Iris pigment epithelial cell (primary cell): ENCODE data around the gene SERPINE2.

Experiments
- DNase-seq: peaks from one replicate; pipeline ENCODE4 v3.0.0-alpha.2; 2011; ENCODE audit warnings: low read depth

SERPINE2 gene, protein sequence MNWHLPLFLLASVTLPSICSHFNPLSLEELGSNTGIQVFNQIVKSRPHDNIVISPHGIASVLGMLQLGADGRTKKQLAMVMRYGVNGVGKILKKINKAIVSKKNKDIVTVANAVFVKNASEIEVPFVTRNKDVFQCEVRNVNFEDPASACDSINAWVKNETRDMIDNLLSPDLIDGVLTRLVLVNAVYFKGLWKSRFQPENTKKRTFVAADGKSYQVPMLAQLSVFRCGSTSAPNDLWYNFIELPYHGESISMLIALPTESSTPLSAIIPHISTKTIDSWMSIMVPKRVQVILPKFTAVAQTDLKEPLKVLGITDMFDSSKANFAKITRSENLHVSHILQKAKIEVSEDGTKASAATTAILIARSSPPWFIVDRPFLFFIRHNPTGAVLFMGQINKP

DNA sequence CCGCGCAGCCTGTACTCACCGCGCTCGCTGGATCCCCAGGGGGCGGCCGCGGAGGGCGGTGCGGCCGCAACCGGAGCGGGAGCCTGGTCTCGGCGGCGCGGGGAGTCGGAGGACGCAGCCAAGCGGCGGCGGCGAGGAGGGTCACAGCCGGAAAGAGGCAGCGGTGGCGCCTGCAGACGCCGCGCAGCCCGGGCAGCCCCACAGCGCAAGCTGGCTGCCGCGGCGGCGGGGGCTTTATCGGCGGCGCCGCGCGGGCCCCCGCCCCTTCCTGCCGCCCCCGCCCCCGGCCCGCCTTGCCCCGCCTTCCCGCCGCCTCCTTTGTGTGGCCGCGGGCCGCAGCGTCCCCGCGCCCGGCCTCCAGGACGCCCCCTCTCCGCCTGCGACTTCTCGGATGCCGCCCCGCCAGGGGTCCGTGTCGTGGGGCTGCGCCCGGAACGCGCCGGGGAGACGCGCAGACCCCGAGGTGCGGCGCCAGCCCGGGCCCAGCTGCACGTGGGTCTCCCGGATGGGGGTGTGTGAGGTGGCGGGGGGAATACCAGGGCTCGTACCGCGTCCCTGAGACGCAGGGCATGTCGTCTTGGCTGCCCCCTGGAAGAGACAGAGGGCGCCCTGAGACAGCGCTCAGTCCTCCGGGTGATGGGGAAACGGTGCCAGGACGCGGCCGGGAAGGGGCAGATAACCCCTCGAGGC lies at the start of gene SERPINE2:
Gene SERPINE2 (minus strand): TSS at position 207 of the 690 bp plus-strand sequence. CDS start 37,386 bp downstream, outside the sequence.
- DNase-seq, result peak; percentile 41

DNA sequence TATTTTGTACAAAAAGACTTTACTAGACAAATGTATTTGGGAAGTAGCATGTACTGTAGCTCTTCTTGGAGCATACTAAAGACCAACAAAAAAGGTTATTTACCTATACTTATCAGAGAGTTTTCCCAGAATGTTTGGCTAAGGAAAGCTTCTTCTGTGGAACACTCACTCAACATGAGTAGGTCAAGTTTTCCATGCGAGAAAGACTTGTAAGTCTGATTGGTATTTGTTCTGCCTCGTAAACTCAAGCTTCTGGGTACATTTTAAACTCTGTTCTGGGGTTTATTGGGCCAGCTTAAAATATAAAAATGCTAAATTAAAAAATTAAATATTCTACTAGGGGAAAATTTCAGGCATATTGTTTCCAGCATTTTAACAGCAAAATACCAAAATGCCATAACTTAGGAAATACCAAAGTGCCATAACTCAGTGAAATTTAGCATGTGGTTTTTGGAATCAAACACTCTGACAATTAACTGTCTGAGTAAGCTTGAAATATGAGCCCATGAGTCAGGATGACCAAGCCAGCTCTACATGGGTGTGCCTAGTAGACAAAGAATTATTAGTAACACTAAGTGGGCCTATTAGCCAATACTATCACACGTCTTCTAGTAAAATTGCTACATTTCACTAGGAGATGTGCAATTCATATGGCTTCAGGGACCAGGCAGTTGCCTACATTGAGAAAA lies 47.3 kb upstream of the SERPINE2 start:
- peak; percentile 95 for DNase-seq

DNA sequence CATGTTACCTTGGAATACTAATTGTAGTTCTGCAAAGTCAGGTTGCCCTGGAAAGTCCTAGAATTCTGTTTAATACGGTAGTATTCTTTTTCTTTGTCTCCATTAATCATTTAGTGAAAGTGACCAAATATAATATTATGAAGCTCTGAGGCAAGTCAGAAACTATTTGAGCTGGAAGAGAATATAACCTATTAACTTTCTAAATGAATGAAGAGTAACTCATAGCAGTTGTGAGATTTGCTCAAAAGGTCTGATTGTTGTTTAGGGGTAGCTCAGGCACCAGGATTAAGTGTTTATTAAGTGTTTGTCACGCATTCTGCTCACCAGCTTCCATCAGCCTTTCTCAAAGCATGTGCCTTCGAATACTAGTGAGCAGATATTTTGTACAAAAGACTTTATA lies 46.7 kb upstream of the SERPINE2 start:
- no peak for DNase-seq

DNA sequence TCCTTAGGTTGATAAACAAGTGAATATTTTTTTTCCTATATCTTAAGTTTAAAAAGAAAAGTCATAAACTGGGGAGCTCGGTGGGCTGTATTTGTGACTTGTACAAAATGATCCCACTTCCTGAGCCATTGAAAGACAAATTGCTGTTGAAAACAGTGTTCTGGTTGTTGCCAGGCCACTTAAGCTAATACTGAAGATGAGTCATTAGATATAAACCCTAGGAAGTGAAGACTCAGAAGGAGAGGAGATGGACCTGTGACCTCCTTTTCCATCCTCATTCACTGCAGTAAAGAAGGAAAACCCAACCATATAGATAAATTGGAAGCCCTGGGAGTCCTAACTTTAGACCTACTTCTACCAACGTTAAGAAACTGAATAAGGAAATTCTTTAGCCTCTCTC lies 46.2 kb upstream of the SERPINE2 start:
- DNase-seq, result peak; percentile 79

DNA sequence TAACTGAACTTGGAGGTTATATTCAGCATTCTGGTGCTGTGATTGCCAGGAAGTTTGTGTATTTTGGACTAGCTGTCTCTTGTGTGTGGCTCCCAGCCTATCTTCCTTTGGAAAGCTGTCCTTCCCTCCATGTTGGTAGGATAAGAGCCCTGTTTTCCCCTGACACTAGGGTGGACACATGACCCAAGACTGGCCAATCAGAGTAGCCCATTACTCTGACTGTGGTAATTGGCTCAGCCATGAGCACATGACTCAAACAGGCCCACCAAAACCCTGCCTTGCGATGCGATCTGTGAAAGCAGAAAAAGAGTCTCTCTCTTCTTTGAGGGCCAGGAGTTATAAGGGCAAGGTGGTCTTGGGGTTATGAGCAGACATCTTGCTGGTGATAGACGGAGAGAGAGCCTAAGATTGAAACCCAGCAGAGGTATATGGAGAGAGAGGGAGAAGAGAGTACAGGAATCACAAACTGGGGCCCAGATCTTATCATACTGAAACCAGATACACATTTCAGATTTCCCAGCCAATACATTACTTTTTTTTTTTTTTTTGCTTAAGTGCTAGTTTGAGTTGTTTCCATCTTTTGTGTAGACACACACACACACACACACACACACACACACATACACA lies 45.3 kb upstream of the SERPINE2 start:
- DNase-seq, result no peak

DNA sequence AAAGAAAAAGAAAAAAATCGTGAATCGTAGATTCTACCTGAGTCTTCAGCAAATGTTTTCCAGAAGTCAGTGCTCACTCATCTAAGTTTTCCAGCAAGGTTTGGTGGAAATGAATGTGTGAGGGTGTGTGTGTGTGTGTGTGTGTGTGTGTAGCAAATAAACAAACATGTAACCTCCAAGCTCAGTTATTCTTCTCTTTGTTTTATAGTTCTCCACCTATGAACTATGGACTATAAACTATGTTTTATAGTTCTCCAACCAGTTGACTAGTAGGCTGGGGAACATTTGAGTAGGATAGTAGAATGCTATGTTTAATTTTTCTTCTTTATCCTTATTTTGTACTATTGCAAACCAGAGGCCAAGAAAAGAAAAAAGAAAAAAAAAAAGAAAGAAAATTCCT lies 44.6 kb upstream of the SERPINE2 start:
- DNase-seq, result no peak

DNA sequence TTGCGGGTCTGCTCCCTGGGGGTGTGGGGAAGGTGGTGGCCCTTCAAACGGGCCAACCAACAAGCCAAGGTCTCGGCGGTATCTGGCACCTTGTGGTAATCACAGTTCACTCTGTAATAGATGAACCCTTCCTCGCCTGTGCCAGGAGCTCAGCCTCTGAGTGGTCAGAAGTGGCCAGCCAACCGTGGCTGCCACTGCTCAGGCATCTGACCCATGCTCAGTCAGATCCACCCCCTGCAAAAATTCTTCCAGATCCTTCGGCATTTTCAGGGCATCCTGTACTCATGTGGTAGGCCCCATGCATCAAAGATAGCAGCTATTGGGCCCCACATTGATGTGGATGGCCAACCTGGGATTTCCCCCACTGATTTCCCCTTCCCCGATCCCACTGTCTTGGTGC lies 39.6 kb upstream of the SERPINE2 start:
- DNase-seq, result no peak

DNA sequence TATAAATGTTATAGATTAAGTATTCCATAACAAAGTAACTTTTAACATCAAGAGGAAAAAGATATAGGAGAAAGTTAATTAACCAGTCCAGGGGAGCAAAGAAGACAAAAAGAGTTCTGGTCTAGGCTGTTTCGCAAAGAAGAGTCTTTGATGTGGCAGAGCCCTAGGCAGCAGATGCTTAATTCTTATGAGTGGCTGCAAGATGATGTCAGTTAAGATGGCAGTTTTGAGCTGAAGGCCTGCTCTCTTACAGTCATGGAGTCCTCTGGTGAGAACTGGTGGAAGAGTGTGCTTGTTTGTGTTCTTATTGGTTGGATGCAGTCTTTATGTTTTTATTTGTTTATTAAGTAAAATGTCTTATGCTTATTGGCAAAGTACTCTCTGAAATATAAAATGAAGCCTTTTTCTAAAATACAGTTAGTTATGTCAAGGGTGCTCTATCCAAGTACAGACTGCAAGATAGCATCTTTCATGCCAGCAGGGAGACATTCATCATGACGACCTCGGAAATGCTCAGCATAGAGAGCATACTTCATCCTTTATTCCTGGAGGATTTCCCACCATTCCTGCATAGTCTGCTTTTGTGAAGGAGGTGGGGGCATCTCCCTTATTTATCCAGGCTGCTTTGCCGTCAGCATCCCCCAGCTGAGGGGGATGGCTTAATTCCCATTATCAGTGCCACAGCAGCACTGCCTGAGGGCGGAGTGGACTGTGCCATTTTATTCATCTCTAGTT lies 38.9 kb upstream of the SERPINE2 start:
- DNase-seq, result no peak

DNA sequence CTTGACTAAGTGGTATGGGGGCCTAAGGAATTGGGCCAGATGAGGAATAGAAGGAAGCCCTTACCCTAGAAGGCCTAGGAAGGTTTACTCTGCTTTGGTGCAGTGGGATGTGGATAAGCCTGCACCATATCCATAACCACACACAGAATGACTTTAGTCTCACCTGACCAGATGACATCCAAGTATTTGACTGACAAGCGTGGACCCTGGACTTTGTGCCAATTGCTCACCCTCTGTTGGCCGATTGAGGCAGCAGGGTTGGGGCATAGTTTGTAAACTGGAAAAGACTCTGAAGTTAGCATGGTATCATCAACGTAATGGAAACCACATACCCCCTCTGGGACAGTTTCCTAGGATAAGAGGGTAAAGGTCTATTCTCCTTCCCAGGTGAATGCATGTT lies 36.5 kb upstream of the SERPINE2 start:
- no peak for DNase-seq

DNA sequence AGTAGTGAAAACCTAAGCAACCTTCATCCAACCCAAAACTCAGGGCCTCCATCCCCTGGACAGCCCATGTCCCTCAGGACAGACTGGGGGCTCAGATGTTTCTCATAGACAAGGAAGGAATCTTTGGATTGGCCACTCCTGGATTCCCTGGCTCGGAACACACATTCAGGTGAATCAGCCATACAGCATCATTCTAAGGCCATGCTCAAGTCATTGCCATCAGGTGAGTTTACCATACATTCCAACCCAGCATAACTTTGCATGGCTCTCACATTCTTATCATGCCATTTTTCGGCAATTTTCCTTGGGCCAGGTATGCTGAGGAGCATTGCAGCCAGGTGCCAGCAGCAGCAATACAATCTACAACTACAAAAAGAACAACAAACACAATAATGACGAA lies 34.6 kb upstream of the SERPINE2 start:
- no peak for DNase-seq

DNA sequence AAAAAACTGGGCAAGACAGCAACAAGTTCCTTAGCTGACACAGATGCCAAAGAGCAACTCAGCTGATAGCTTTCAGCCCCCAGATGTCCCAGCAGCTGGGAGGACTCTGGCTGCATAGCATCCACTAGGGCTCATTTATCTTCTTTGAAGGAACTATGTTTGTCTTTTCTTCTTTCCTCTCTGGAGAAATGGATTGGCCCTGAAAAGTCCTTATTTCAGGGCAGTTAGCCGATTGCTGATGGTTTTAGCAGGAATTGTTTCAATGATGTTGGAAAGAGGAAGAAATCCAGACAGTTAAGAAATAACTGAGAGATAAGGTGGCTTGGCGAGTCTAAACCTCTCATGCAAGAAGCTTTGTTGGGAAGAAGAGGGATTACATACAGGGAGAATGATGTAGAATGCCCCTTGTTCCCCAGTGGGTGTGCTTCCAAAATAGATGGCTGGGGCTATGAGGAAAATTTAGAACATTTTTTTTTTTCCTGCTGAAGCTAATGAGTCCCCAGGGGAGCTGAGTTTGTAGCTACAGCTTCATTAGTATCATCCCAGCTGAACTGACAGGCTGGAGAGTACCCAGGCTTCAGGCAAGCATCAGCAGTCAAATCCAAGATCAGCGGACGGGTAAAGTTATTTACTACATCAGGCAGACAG lies 33.6 kb upstream of the SERPINE2 start:
- no peak for DNase-seq

DNA sequence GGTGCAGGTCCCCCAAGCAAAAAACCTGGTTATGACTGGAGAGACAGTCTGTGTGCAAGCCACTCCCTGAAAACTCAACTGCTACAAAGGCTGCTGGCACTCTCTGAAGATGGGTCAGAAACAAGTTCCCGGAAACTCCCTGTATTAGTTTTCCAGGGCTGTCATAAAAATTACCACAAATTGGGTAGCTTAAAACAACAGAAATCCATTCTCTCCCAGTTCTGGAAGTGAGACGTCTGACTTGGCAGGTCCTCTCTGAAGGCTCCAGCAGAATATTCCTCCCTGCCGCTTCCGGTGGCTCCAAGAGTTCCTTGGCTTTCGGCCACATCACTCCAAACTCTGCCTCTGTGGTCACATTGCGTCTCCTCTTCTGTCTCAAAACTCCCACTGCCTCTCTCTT lies 30.1 kb upstream of the SERPINE2 start:
- DNase-seq, result no peak

DNA sequence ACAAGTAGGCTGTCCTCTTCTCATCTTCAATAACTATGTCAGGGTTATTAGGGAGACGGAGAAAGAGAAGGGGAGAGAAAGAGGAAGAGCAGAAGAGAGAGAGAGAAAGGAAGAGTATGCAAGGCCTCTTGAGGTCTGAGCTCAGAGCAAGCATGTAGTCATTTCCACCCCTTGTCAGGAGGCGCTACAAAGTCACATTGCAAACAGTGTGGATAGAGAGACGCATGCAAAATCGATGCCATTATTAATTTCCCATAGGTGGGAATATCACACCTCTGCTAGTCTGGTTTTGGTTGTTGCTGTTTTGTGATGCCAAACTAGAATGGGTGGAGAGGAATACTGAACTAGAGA lies 24.2 kb upstream of the SERPINE2 start:
- DNase-seq, result no peak

DNA sequence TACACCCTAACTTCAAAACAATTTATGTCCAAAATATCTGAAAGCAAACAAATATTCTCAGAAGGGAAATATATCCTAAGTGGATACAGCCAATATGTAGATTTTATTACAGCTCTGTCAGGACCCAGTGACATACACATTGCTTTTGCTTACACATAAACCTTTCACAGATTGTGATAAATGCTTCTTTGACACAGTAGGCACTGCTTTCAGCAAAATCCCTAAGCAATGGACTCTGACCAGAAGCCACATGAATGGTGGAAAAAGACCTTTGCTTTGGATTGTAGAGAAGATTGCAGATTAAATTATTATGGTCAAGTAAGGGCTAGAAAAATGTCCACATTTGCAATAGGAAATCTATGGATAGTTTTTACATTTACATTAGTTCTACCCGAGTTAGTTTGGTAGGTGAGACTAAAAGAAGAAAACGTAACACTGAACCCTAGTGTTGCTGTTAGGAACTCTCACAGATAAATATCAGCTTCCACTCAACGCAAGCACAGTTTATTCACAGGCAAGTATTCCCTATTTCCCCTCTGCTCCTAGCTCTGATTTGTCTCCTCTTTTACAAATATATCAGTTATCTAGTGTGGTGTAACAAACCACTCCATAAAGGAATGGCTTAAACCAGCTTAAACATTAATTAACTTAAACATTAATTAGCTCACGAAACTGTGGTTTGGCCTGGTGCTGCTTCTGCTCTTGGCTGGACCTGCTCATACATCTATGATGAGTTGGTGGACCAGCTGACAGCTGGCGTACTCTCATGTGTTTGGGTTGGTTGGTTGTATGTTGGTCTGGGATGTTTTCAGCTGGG lies 23.6 kb upstream of the SERPINE2 start:
- DNase-seq, result no peak

DNA sequence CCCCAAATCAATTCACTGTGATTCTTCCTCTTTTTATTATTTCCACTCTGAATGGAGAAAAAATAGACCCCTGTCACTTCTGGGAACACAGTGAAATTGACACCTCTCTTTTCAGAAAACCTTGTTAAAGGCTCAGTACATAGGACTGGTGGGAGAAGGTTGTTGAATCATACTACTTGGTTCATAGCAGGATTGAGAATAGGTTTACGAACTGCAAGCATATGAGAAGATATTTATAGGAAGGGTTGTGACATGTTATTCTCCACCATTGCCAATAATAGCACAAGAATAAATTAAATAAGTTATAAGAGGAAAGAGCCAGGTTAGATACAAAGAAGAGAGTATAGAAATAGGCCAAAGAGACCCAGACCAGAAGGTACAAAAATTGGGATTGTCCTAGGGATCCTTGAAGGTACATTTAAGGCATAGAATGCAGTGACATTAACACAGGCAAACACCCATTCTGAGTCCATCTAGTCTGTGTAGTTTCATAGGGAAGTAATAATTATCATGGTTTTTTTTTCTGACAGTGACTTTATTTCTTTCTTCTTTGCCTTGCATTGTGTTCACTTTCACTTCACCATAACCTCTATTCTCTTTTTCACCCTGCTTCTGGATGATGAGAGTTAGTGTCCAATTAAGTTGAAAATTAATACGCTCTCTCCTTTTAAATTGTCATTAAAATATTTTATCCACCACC lies 21.8 kb upstream of the SERPINE2 start:
- DNase-seq, result no peak

DNA sequence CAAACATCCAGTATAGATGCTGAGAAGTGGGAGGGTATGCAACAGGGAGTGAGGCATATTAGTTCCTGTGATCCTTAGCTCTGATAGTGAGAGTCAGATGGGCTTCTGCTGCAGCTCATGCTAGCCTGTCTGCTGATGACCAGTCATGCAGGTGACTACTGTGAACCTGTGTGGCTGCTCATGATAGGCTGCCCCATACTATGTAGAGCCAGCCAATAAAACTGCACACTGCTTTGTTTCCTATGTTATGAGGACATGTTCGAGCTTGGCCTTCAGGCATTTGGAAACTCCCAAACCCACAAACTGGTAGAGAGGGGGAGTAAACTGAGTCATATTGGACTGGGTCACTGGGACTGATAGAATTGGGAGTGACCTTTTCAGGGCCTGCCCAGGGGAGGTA lies 20.1 kb upstream of the SERPINE2 start:
- DNase-seq, result no peak

DNA sequence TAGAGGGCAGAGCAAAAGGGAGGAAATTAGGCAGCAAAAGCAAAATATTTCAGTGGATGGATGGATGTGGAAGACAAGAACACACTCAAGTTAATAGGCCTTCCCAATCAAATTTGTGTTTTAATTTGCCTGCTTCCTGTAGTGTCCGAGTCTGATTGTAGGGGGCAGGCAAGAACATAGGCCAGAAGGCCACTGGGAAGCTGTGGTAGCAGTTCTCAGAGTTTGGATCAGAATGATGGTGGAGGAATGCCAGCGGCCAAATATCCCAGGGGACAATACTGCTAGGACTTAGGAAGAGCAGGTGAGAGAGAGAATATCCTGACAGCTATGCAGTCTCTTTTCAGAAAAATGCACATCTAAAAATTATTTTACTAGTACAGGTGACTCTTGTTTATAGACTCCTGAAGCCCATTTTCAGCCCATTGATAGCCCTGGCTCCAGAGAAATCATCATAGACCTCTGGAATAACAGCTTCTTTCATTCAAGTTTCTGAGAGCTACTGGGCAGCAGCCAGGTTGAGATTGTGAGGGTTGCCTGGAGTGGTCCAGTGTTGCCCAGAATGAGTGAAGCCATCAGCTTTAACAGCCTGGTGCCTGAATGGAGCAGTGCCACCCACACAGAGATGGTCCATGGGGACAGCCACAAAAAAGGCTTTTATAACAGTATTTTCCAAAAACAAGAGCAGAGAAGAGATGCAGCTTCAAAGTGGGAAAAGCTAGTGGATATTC lies 19.1 kb upstream of the SERPINE2 start:
- DNase-seq, result no peak

DNA sequence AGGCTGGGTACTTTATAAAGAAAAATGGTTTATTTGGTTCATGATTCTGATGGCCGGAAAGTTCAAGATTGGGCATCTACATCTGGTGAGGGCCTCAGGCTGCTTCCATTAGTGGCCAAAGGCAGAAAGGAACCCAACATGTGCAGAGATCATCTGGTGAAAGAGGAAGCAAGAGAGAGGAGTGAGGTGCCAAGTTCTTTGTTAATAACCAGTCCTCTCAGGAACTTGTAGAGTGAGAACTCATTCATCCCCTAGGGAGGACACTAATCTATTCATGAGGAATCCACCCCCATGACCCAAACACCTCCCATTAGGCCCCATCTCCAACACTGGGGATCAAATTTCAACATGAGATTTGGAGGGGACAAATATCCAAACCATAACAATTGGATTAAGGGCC lies 17.8 kb upstream of the SERPINE2 start:
- no peak for DNase-seq

DNA sequence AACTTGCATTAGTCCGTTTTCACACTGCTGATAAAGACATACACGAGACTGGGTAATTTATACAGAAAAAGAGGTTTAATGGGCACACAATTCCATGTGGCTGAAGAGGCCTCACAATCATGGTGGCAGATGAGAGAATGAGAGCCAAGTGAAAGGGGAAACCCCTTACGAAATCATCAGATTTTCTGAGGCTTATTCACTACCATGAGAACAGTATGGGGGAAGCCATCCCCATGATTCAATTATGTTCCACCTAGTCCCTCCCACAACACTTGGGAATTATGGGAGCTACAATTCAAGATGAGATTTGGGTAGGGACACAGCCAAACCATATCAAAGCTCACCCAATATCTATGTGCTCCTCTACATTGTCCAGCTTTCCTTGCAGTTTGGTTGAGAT lies 16.0 kb upstream of the SERPINE2 start:
- peak; percentile 31 for DNase-seq
